Kidney epithelial cell (primary cell): ENCODE results near the gene UGT2A3. TPM values are rescaled to one million over a fixed set of nuclear protein-coding genes. Genes with fewer than 3 reads are reported as not detected.

Source experiments
- DNase-seq: peaks from one replicate; pipeline ENCODE4 v3.0.0-alpha.2; 2010; ENCODE audit warnings: low read depth
- H3K27me3 ChIP-seq: 2 replicates; pipeline ENCODE4 v1.6.0; 2011; ENCODE audit warnings: low read length; ENCODE audit not compliant: control insufficient read depth, insufficient read depth
- H3K36me3 ChIP-seq: 2 replicates; pipeline ENCODE4 v1.5.1; 2011; ENCODE audit warnings: low read length; ENCODE audit not compliant: control insufficient read depth, insufficient read depth
- H3K4me3 ChIP-seq: 2 replicates; pipeline ENCODE4 v1.5.1; 2011; ENCODE audit warnings: low read depth, mild to moderate bottlenecking, control low read depth, low read length
- total RNA-seq: library from RNA; depleted of rRNA; stranded (reverse); fragments of >200 nt; gene quantifications from 2 replicates; pipeline ENCODE4 v1.2.3, GENCODE V29; 2015
- TF ChIP-seq, protein P1 (sequence below): IDR thresholded peaks from 2 replicates; pipeline ENCODE4 v1.5.1; 2011; ENCODE audit warnings: mild to moderate bottlenecking, moderate library complexity, low read length, control low read depth, inconsistent platforms; ENCODE audit not compliant: insufficient read depth, poor library complexity, severe bottlenecking

The UGT2A3 gene
- total RNA-seq, 1 donor from 2014 or later = not detected

DNA sequence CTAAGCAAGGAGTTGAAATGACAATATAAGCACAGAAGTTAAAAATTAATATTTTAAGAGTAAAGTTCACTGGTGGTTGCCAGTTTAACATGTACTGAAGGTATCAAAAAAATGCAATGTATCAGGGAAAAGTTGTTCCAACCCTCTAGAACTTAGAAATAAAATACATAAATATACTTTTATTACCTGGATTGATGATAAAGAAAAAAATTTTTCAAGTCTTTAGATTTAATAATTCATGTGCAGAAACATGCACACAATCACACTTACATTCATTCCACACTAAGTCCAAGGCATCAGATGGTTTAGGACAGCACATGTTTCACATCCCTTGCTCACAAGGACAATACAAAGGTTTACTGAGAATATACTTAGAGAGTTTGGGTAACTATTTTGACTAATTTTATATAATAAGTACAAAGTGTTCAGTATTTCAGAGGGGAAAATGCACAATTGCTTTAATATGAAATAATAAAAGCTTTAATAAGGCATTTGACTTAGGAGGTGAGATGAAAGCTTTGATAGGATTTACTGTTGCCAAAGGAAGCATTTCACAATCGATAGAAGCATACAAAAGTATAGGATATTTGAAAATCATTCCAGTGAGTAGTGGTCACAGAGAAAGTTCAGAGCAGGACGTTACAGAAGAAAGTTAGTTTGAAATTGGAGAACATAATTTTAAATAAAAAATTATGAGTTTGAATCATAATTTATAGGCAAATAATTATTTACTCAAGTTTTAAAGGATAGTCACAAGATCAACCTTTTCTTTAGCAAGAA lies 392 bp upstream of the UGT2A3 start:
- TF ChIP-seq, protein P1, sequence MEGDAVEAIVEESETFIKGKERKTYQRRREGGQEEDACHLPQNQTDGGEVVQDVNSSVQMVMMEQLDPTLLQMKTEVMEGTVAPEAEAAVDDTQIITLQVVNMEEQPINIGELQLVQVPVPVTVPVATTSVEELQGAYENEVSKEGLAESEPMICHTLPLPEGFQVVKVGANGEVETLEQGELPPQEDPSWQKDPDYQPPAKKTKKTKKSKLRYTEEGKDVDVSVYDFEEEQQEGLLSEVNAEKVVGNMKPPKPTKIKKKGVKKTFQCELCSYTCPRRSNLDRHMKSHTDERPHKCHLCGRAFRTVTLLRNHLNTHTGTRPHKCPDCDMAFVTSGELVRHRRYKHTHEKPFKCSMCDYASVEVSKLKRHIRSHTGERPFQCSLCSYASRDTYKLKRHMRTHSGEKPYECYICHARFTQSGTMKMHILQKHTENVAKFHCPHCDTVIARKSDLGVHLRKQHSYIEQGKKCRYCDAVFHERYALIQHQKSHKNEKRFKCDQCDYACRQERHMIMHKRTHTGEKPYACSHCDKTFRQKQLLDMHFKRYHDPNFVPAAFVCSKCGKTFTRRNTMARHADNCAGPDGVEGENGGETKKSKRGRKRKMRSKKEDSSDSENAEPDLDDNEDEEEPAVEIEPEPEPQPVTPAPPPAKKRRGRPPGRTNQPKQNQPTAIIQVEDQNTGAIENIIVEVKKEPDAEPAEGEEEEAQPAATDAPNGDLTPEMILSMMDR = no peak
- no peaks in the 10 kb centered on the region for H3K36me3 ChIP-seq
- no peak overlapping the region for H3K4me3 ChIP-seq
- no peak for DNase-seq
- no peaks in the 10 kb centered on the region for H3K27me3 ChIP-seq

DNA sequence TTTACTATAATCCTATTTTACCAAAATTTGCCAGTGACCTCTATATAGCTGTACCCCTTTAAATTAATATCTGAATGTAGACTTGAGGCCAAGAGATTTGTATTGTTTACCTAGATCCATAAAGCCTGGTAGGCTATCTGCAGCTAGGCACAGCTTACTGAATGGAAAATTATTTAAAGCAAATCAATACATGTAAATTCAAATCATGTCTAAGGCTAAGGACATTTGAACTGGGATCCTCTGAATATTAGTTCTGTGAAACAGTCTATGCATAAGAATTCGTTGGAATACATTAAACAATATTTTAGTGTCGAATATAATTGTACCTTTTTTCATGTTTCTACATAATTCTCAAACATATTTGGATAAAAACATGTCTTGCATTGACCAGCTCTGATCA lies 1.6 kb downstream of the UGT2A3 start:
- no peak for DNase-seq
- H3K4me3 ChIP-seq = no peak overlapping the region
- TF ChIP-seq, protein P1 = no peak
- H3K36me3 ChIP-seq = no peaks in the 10 kb centered on the region
- H3K27me3 ChIP-seq = no peaks in the 10 kb centered on the region

DNA sequence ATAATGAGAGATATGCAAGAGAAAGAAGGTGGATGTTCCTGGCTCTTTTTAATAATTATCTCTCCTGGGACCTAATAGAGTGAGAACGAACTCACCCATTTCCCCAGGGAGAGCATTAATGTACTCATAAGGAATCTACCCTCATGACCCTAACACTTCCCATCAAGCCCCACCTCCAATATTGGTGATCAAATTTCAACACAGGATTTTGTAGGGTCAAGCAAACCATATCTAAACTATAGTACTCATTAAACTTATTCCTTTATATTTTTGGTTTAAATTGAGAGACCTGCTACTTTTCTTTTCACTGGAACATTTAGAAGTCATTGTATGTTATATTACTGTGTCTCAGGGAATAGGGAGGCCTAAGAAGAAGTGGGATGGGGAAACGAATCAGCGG lies 2.6 kb downstream of the UGT2A3 start:
- TF ChIP-seq, protein P1 = no peak
- Histone ChIP-seq H3K27me3 (no peaks in the 10 kb centered on the region), H3K36me3 (no peaks in the 10 kb centered on the region), H3K4me3 (no peak overlapping the region)
- DNase-seq = no peak

DNA sequence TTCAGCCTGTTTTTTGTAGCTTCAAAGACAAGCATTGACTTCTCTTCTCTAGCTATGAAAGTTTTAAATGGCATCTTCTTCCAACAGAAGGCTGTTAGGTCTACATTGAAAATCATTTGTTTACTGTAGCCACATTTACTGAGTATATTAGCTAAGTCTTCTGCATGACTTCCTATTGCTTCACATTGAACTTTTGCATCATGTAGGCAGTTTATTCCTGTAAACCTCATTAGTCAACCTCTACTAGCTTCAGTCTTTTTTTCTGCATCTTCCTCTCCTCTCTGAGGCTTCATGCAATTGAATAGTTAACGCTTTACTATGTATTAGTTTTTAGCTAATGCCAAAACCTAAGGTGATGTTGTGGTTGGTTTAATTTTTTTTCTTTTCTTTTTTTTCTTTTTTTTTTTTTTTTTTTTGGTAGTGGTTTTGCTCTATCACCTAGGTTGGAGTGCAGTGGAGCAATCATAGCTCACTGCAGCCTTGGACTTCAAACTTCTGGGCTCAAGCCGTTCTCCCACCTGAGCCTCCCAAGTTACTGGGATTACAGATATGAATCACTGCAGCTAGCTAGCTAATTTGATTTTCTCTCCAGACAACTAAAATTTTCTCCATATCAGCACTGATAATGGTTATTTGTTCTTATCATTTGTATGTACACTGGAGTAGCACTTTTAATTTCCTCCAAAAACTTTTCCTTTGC lies 3.4 kb downstream of the UGT2A3 start:
- DNase-seq = no peak
- Histone ChIP-seq H3K4me3 (no peak overlapping the region), H3K27me3 (no peaks in the 10 kb centered on the region), H3K36me3 (no peaks in the 10 kb centered on the region)
- TF ChIP-seq, protein P1 = no peak

DNA sequence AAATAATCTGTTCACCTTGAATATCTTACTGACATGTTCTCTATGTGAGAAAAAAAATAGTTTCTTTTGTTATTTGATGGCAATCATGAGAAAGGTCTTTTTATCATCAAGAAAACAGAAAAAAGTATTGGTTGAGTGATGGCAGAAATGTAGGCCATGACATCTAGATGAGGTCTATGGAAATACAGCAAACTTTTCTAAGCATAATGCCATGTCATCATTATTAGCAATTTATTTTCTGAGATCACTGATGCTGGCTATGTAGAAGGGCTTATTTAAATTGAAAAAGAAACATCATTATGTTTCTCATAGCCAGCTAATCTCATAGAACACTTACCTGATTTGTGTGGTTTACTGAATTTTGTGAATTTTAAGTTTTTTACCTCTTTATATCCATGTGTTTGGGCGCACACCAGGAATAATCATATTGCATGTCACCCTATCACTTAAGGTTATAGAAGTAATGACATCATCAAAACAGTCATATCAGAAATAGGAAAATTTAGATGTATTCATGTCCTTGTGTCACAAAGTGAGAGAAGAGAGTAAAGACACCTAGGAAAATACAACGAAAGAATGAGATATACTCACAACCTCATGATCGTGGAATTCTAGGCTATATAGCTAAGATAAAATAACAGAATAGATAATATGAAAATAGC lies 22.4 kb downstream of the UGT2A3 start:
- H3K4me3 ChIP-seq = no peak overlapping the region

More for the DNA sequence above, 22.4 kb downstream of the UGT2A3 start:
- TF ChIP-seq, protein P1 = no peak
- Histone ChIP-seq H3K27me3 (no peaks in the 10 kb centered on the region), H3K36me3 (no peaks in the 10 kb centered on the region)
- no peak for DNase-seq
